Measurements from ENCODE around the gene SS18.

Gene SS18

GRCh38 chr18:26121476-26121875, 31.1 kb upstream of the SS18 start:
- no peaks in the 10 kb centered on the region for H3K36me3 ChIP-seq
- H3K9me3 ChIP-seq, result no peaks in the 10 kb centered on the region
- DNase-seq, result no peak
- no peak for TF ChIP-seq CTCF (IDR thresholded peaks at IDR 0.05; ENCODE audit: low read depth, low read length)
- no peaks in the 10 kb centered on the region for H3K27me3 ChIP-seq
- H3K4me1 ChIP-seq, result no peaks in the 10 kb centered on the region
- no peak overlapping the region for H3K4me3 ChIP-seq (ENCODE audit: low read depth, low read length)

GRCh38 chr18:26119246-26119645, 28.8 kb upstream of the SS18 start:
- TF ChIP-seq CTCF (IDR thresholded peaks at IDR 0.05; ENCODE audit: low read depth, low read length), result no peak
- no peak for DNase-seq
- H3K27me3 ChIP-seq, result no peaks in the 10 kb centered on the region

GRCh38 chr18:26104035-26104434, 13.6 kb upstream of the SS18 start:
- H3K4me3 ChIP-seq (ENCODE audit: low read depth, low read length), result no peak overlapping the region
- DNase-seq, result no peak
- no peak for TF ChIP-seq CTCF (IDR thresholded peaks at IDR 0.05; ENCODE audit: low read depth, low read length)
- no peaks in the 10 kb centered on the region for H3K36me3 ChIP-seq
- no peaks in the 10 kb centered on the region for H3K27me3 ChIP-seq
- no peaks in the 10 kb centered on the region for H3K9me3 ChIP-seq
- H3K4me1 ChIP-seq, result no peaks in the 10 kb centered on the region

More at GRCh38 chr18:26119246-26119645, 28.8 kb upstream of the SS18 start:
- H3K4me1 ChIP-seq, result no peaks in the 10 kb centered on the region
- H3K36me3 ChIP-seq, result no peaks in the 10 kb centered on the region
- no peak overlapping the region for H3K4me3 ChIP-seq (ENCODE audit: low read depth, low read length)
- no peaks in the 10 kb centered on the region for H3K9me3 ChIP-seq

GRCh38 chr18:26103579-26103978, 13.2 kb upstream of the SS18 start:
- H3K9me3 ChIP-seq, result no peaks in the 10 kb centered on the region
- TF ChIP-seq CTCF (IDR thresholded peaks at IDR 0.05; ENCODE audit: low read depth, low read length), result peak; percentile 41
- no peak overlapping the region for H3K4me3 ChIP-seq (ENCODE audit: low read depth, low read length)
- H3K4me1 ChIP-seq, result no peaks in the 10 kb centered on the region
- DNase-seq, result peak; percentile 34
- no peaks in the 10 kb centered on the region for H3K36me3 ChIP-seq
- no peaks in the 10 kb centered on the region for H3K27me3 ChIP-seq

- Histone ChIP-seq H3K27me3 (no peaks in the 10 kb centered on the region), H3K4me3 (ENCODE audit: low read depth, low read length) (no peak overlapping the region), H3K4me1 (no peaks in the 10 kb centered on the region), H3K36me3 (no peaks in the 10 kb centered on the region), H3K9me3 (no peaks in the 10 kb centered on the region)
- no peak for DNase-seq
- no peak for TF ChIP-seq CTCF (IDR thresholded peaks at IDR 0.05; ENCODE audit: low read depth, low read length)
These were observed 7.2 kb upstream of the SS18 start for GRCh38 chr18:26097563-26097962.

- Histone ChIP-seq H3K36me3 (no peaks in the 10 kb centered on the region), H3K4me3 (ENCODE audit: low read depth, low read length) (no peak overlapping the region), H3K4me1 (no peaks in the 10 kb centered on the region), H3K27me3 (no peaks in the 10 kb centered on the region), H3K9me3 (no peaks in the 10 kb centered on the region)
- DNase-seq, result no peak
- TF ChIP-seq CTCF (IDR thresholded peaks at IDR 0.05; ENCODE audit: low read depth, low read length), result no peak
These were observed 6.4 kb upstream of the SS18 start for GRCh38 chr18:26096852-26097251.
